Measurements from ENCODE around the gene C16orf86. TPM values are rescaled to one million over a fixed set of nuclear protein-coding genes. Genes with fewer than 3 reads are reported as not detected.

The C16orf86 gene
- total RNA-seq, result 2.1 and 2.8 TPM in 2 replicates
- long read RNA-seq, result 0 reads

GRCh38 chr16:67666559-67667452 lies at the start of gene C16orf86, which contains the start of gene ENKD1:
Gene C16orf86, plus strand, starts transcription at chr16:67666814. Its CDS starts 157 bp downstream, at chr16:67666971.
Gene ENKD1, minus strand, starts transcription at chr16:67666750. Its CDS starts 308 bp downstream, at chr16:67666442.
- H3K36me3 Mint-ChIP-seq (ENCODE audit: unreplicated experiment), result peaks cover 6% of the 10 kb centered on the region
- TF ChIP-seq CTCF (IDR thresholded peaks at IDR 0.05), result no peak
- H3K27me3 Mint-ChIP-seq (ENCODE audit: unreplicated experiment), result no peaks in the 10 kb centered on the region
- H3K4me1 Mint-ChIP-seq (ENCODE audit: unreplicated experiment), result peaks cover 22% of the 10 kb centered on the region
- no peaks in the 10 kb centered on the region for H3K9me3 Mint-ChIP-seq (ENCODE audit: unreplicated experiment)
- peak within 1 kb of the TSS; percentile 68 for H3K27ac Mint-ChIP-seq (ENCODE audit: unreplicated experiment)
- peak within 1 kb of the TSS; percentile 82 for H3K4me3 Mint-ChIP-seq (ENCODE audit: unreplicated experiment)
- DNase-seq (ENCODE audit: extremely low spot score, unreplicated experiment), result peak; percentile 89

DNA sequence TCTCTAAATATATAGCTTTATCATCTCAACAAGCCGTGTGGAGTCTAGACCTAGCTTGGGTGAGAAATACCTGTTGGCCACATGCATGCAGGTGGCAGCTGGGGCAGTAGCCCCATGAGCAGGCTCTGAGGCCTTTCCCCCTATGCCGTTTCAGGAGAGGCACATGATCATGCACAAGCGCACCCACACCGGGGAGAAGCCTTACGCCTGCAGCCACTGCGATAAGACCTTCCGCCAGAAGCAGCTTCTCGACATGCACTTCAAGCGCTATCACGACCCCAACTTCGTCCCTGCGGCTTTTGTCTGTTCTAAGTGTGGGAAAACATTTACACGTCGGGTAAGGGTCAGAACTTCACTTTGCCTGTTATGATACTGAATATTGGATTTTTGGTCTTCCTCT lies 38.4 kb upstream of the C16orf86 start:
- no peaks in the 10 kb centered on the region for H3K9me3 Mint-ChIP-seq (ENCODE audit: unreplicated experiment)
- H3K27ac Mint-ChIP-seq (ENCODE audit: unreplicated experiment), result no peak overlapping the region
- DNase-seq (ENCODE audit: extremely low spot score, unreplicated experiment), result no peak

GRCh38 chr16:67632415-67633172 lies 34.0 kb upstream of the C16orf86 start:
- Mint-ChIP-seq H3K27me3 (ENCODE audit: unreplicated experiment) (no peaks in the 10 kb centered on the region), H3K36me3 (ENCODE audit: unreplicated experiment) (peaks cover 29% of the 10 kb centered on the region), H3K27ac (ENCODE audit: unreplicated experiment) (no peak overlapping the region), H3K9me3 (ENCODE audit: unreplicated experiment) (no peaks in the 10 kb centered on the region), H3K4me1 (ENCODE audit: unreplicated experiment) (no peaks in the 10 kb centered on the region), H3K4me3 (ENCODE audit: unreplicated experiment) (no peak overlapping the region)
- no peak for DNase-seq (ENCODE audit: extremely low spot score, unreplicated experiment)
- no peak for TF ChIP-seq CTCF (IDR thresholded peaks at IDR 0.05)

More for the DNA sequence above, 38.4 kb upstream of the C16orf86 start:
- no peak for TF ChIP-seq CTCF (IDR thresholded peaks at IDR 0.05)
- Mint-ChIP-seq H3K4me3 (ENCODE audit: unreplicated experiment) (no peak overlapping the region), H3K4me1 (ENCODE audit: unreplicated experiment) (no peaks in the 10 kb centered on the region), H3K36me3 (ENCODE audit: unreplicated experiment) (peaks cover 34% of the 10 kb centered on the region), H3K27me3 (ENCODE audit: unreplicated experiment) (no peaks in the 10 kb centered on the region)

DNA sequence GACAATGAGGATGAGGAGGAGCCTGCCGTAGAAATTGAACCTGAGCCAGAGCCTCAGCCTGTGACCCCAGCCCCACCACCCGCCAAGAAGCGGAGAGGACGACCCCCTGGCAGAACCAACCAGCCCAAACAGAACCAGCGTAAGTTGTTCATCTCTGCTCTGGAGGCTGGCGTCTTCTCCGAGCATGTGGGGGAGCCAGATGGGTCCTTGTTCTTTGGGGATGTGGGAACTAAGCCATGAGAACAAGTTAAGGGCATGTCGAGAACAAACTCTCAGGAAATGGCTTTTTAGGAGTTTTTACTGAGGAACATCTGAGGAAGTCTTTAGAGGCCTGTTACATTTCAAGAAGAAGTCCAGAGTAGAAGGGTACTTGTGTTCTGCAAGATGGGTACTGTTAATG lies 29.9 kb upstream of the C16orf86 start:
- no peaks in the 10 kb centered on the region for H3K9me3 Mint-ChIP-seq (ENCODE audit: unreplicated experiment)
- no peak overlapping the region for H3K27ac Mint-ChIP-seq (ENCODE audit: unreplicated experiment)

More for the DNA sequence above, 29.9 kb upstream of the C16orf86 start:
- TF ChIP-seq CTCF (IDR thresholded peaks at IDR 0.05), result no peak
- no peaks in the 10 kb centered on the region for H3K27me3 Mint-ChIP-seq (ENCODE audit: unreplicated experiment)
- DNase-seq (ENCODE audit: extremely low spot score, unreplicated experiment), result no peak
- H3K4me3 Mint-ChIP-seq (ENCODE audit: unreplicated experiment), result no peak overlapping the region
- H3K4me1 Mint-ChIP-seq (ENCODE audit: unreplicated experiment), result no peaks in the 10 kb centered on the region
- peaks cover 26% of the 10 kb centered on the region for H3K36me3 Mint-ChIP-seq (ENCODE audit: unreplicated experiment)
